DMS 273 treated with DMSO at 0.1 percent for 48 hours (cell line): ENCODE results near the gene PCA3.

Experiments used
- DNase-seq: peaks from one replicate; lab custom pipeline; 2025; lab: John Stamatoyannopoulos, UW

Gene PCA3

GRCh38 chr9:76756941-76757673 lies 7.1 kb upstream of the PCA3 start:
- no peak for DNase-seq

DNA sequence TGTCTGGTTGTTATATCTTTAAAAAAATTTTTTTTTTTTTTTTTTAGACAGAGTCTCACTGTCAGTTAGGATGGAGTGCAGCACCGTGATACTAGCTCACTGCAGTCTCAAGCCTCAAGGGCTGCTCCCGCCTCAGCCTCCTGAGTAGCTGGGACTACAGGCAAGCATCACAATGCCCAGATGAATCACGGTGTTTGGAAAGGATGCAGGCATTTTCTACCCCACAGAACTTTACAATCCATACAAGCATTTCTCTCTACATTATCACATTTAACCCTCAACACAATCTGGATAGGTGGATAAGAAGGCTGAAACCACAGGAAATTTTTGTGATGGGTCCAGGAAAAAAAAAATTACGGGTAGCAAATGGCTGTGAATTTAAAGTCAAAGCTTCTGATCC lies 5.8 kb upstream of the PCA3 start:
- DNase-seq, result no peak

DNA sequence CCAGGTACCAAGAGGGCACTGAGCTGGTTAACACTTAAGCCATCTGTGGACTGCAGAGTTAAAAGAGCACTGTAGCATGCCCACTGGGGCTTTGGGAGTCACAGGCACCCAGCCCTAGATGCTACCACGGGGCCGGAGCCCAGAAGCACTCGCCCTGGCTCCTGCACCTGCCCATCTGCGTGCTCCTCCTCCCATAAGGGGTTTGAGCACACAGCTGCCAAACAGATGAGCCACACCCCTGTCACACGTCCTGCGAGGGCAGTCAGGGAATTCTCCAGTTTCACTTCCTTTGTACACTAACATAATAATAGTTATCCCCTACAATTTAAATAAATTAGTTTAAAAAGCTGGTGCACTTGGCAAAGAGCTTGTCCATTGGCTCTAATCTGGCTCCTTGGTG lies 4.5 kb upstream of the PCA3 start:
- no peak for DNase-seq

GRCh38 chr9:76761448-76761847 lies 2.8 kb upstream of the PCA3 start:
- DNase-seq, result no peak

- no peak for DNase-seq
These were observed 1.9 kb downstream of the PCA3 start for GRCh38 chr9:76766126-76766525.

DNA sequence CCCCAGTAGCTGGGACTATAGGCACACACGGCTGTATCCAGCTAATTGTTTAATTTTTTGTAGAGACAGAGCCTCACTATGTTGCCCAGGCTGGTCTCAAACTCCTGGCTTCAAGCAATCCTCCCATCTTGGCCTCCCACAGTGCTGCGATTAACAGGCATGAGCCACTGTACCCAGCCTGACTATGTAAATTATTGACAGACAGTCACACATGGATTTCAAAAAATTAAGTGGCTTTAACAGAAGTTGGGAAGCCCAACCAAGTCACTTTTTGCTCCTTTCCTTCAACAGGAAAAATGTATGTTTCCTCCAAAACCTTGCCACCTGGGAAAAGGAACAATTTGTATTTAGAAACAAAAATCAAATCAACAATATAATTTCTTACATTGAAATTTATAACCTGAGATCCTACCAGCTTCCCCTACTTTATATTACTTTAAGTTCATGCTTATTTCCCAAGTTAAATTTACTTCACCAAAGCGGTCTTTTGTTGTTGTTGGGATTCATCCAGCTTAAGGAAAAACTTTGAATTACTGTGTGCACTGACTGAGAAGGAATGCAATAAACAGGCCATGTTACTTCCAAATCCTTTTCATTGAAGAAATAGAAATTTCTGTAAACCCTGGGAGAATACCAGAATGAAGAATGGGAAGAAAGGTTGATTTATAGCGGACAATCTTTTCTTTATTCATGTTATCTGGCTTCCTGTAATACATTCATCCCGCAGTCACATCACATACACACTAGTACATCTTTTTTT lies 8.6 kb downstream of the PCA3 start:
- no peak for DNase-seq

- no peak for DNase-seq
These were observed 20.6 kb downstream of the PCA3 start for GRCh38 chr9:76784881-76785280.

DNA sequence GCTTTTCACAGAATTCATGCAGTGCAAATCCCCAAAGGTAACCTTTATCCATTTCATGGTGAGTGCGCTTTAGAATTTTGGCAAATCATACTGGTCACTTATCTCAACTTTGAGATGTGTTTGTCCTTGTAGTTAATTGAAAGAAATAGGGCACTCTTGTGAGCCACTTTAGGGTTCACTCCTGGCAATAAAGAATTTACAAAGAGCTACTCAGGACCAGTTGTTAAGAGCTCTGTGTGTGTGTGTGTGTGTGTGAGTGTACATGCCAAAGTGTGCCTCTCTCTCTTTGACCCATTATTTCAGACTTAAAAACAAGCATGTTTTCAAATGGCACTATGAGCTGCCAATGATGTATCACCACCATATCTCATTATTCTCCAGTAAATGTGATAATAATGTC lies 21.3 kb downstream of the PCA3 start:
- no peak for DNase-seq

GRCh38 chr9:76787677-76788076 lies 23.4 kb downstream of the PCA3 start:
- DNase-seq, result no peak

DNA sequence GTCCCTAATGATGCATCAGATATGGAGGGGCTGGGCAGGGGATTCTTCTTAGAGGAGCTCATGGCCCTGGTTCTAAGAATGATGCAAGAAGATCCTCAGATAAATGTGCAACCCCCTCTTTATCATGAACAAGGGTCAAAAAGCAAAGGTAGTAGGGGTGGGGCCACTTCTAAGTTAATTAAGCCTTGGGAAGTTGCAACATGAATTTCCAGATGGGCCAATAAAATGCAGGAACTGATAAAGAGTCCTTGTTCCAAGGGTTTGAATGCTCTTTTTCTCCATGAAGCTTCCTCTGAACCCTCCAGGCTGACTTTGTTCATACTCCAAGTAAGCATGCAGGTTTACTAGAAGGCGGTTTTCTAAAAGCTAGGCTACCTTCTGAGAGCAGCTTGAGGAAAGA lies 25.6 kb downstream of the PCA3 start:
- DNase-seq, result no peak

DNA sequence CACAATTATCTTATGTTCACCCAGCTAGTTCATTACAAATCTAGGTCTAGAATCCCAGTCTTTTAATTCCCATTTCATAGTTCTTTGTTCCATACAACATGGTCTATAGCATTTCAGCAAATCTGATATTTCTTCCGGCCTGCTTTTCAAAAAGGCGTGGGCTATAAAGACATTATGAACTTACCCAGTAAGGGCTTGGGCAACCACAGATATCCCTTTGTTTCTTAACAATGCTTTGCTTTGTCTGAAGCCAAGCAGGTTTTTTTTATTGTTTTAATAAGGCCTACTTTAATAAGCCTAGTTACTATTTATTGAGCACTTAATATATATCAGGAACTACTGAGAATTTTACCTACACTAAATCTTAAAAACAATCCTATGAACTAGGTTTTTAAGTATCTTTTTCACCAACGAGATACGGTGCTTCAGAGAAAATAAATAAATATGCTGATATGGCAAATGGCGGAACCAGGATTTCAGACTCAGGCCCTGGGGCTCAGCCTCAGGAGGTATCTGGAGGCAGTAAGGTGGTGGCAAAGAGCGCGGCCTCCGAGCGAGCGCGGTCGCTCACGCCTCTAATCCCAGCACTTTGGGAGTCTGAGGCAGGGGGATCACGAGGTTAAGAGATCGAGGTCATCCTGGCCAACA lies 29.7 kb downstream of the PCA3 start:
- DNase-seq, result no peak

- DNase-seq, result no peak
These were observed 32.1 kb downstream of the PCA3 start for GRCh38 chr9:76796296-76796695.

- no peak for DNase-seq
These were observed 34.3 kb downstream of the PCA3 start for GRCh38 chr9:76798527-76798926.

- DNase-seq, result no peak
These were observed 35.2 kb downstream of the PCA3 start for GRCh38 chr9:76799473-76799872.

- no peak for DNase-seq
These were observed 36.7 kb downstream of the PCA3 start for GRCh38 chr9:76800901-76801300.

- no peak for DNase-seq
These were observed 38.8 kb downstream of the PCA3 start for GRCh38 chr9:76803083-76803482.

- no peak for DNase-seq
These were observed 39.5 kb downstream of the PCA3 start for GRCh38 chr9:76803762-76804161.

- DNase-seq, result no peak
These were observed 44.4 kb downstream of the PCA3 start for GRCh38 chr9:76808636-76809035.

DNA sequence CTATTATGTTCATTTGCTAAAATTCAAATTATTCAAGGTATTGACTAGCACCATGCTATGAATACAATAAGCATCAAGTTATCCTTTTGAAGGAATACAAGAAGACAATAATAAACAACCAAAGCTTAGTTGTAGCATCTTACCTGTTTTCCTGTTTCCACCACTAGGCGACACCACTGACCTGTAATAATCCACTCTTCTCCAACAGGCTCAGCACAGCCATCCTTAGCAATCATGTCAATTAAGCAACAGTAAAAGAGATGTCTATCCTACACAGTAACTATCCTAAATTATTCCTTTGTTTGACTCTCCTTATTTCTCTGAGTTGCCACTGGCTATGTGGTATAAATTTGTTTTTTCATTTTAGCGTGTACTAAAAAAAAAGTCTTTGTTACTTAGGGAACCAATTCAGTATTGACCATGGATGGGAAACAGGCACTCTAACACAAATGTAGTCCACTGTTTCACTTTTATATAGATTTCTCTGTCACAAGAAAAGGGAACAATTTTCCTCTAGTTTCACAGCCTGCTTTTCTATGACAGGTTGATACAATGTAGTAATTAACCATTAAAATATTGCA lies 46.2 kb downstream of the PCA3 start:
- no peak for DNase-seq

DNA sequence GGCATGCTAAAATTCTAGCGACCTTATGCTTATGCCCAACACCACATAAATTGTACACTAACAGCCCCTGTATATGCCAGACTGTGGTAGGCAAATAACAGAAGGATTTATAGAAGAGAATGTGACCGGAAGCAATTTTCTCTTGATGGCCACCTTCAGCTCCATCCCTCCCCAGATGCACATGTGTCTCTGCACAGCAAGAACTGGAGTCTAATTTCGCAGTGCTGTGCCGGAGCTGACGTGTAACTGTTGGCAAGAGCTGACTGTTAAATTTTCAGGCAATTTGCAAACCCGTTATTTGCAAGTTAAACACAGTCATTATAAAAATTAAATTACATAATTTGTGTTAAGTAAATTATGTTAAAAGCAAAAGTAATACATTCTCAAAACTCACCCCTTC lies 48.4 kb downstream of the PCA3 start:
- no peak for DNase-seq

- no peak for DNase-seq
These were observed 53.3 kb downstream of the PCA3 start for GRCh38 chr9:76817489-76817888.

DNA sequence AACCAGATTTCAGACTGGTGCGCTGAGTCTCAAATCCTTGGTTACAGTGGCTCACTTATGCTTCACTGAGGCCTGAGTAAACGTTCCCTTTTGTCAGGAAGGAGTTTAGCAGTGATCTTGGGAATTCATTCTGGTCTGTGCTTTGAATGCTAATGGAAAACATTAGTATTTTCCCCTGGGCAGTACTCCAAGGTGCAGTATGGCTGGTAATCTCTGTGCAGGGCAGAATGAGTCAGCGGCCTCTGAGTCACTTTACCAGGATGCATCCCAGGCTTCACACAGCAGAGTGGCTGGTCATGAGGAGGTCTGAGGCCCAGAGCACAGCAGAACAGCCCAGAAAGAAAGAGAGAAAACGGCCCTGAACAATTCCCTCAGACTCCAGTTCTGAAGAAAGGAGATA lies 54.0 kb downstream of the PCA3 start:
- no peak for DNase-seq

DNA sequence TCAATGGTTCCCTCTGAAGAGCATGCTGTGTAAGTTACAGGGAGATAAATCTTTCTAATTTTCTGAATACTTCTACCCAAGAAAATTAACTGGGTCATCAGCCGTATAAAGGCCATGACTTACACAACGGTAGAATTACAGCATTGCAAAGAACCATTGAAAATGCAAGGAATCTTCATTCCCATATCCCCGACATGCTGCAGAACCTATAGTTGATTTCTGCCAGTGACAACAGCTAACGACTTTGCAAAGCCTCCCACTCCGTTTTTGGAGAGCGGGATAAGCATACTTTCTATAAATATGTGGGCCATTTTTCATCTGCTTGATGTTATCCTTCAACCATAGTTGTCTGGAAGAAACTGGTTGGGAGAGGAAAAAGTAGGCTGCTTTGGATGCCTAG lies 56.2 kb downstream of the PCA3 start:
- DNase-seq, result no peak
